ENCODE data around the gene DTX4. TPM values are rescaled to one million over a fixed set of nuclear protein-coding genes. Genes with fewer than 3 reads are reported as not detected.

Gene DTX4
- total RNA-seq, 1 experiment from 2014 or later = 0.21 TPM

DNA sequence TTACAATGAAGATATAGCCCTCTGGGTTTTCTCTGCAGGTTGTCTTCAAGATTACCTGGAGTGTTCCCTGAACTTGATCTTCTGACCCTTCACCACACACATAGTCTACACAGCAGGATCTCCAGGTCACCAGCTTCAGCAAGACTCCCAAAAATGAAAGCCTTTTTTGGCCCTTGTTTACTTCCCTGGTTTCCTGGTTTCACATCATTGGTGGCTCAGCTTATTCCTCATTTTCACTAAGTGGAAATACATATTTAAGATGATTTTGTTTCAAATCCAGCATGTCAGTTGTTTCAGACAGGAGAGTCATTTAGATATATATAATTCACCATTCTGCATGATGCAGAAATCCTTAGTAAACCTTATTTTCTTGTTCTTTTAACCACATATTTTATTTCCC lies 82.4 kb downstream of the DTX4 start:
- in situ Hi-C loops (cut with HindIII; ENCODE audit: low pct_unique_long_range_greater_than_20kb, low sequenced_read_pairs) = no loop called here
- ChIA-PET POLR2A (no interaction called here), CTCF (no interaction called here)
- no peaks in the 10 kb centered on the region for H3K9me3 ChIP-seq (ENCODE audit: control insufficient read depth, insufficient read depth, low read depth, low read length)
- no peak overlapping the region for H3K27ac ChIP-seq (ENCODE audit: low read length)
- peaks cover 2% of the 10 kb centered on the region; the same call in 1 of the 2 replicates for H3K27me3 ChIP-seq (ENCODE audit: control insufficient read depth, insufficient read depth, low read length)
- DNase-seq (ENCODE audit: low read depth, low spot score) (no peak), ATAC-seq (no peak)
- H3K36me3 ChIP-seq (ENCODE audit: control insufficient read depth, insufficient read depth, low read length) = no peaks in the 10 kb centered on the region
- no TSS peak for BruUV-seq (replicated peaks)
- H3K4me3 ChIP-seq (ENCODE audit: low read depth in 2 of 2, low read length in 2 of 2) = no peak overlapping the region
- intact Hi-C loops (cut with micrococcal nuclease; ENCODE audit: unreplicated experiment) = no loop called here
- no peaks in the 10 kb centered on the region for H3K4me1 ChIP-seq (ENCODE audit: control insufficient read depth, insufficient read depth, low read length)
- no peak for TF ChIP-seq POLR2AphosphoS5 (IDR thresholded peaks at IDR 0.05; ENCODE audit: low read depth, low read length)
- TF ChIP-seq, protein P1, sequence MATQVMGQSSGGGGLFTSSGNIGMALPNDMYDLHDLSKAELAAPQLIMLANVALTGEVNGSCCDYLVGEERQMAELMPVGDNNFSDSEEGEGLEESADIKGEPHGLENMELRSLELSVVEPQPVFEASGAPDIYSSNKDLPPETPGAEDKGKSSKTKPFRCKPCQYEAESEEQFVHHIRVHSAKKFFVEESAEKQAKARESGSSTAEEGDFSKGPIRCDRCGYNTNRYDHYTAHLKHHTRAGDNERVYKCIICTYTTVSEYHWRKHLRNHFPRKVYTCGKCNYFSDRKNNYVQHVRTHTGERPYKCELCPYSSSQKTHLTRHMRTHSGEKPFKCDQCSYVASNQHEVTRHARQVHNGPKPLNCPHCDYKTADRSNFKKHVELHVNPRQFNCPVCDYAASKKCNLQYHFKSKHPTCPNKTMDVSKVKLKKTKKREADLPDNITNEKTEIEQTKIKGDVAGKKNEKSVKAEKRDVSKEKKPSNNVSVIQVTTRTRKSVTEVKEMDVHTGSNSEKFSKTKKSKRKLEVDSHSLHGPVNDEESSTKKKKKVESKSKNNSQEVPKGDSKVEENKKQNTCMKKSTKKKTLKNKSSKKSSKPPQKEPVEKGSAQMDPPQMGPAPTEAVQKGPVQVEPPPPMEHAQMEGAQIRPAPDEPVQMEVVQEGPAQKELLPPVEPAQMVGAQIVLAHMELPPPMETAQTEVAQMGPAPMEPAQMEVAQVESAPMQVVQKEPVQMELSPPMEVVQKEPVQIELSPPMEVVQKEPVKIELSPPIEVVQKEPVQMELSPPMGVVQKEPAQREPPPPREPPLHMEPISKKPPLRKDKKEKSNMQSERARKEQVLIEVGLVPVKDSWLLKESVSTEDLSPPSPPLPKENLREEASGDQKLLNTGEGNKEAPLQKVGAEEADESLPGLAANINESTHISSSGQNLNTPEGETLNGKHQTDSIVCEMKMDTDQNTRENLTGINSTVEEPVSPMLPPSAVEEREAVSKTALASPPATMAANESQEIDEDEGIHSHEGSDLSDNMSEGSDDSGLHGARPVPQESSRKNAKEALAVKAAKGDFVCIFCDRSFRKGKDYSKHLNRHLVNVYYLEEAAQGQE (IDR thresholded peaks at IDR 0.05; ENCODE audit: insufficient read depth in 1 of 2, low read depth in 2 of 2, low read length in 1 of 2) = no peak
- TF ChIP-seq, protein P2, sequence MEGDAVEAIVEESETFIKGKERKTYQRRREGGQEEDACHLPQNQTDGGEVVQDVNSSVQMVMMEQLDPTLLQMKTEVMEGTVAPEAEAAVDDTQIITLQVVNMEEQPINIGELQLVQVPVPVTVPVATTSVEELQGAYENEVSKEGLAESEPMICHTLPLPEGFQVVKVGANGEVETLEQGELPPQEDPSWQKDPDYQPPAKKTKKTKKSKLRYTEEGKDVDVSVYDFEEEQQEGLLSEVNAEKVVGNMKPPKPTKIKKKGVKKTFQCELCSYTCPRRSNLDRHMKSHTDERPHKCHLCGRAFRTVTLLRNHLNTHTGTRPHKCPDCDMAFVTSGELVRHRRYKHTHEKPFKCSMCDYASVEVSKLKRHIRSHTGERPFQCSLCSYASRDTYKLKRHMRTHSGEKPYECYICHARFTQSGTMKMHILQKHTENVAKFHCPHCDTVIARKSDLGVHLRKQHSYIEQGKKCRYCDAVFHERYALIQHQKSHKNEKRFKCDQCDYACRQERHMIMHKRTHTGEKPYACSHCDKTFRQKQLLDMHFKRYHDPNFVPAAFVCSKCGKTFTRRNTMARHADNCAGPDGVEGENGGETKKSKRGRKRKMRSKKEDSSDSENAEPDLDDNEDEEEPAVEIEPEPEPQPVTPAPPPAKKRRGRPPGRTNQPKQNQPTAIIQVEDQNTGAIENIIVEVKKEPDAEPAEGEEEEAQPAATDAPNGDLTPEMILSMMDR (IDR thresholded peaks at IDR 0.05) = no peak

DNA sequence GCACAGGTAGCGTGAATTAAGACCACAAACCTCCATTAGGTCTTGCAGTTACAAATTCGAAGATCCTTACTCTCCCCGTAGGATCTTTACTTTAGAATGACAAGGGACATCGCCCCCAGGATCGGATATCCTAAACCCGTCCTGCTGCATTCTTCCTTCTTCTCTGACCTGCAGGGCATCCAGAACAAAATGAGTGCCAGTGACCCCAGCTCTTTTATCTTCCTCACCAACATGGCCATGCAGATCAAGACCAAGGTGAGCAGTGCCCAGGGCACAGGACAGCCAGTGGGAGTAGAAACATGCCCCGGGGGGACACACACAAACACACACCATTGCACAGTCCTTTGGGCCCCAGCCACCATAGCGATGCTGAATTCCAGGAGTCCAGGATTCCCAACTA lies 83.3 kb downstream of the DTX4 start:
- Histone ChIP-seq H3K4me1 (ENCODE audit: control insufficient read depth, insufficient read depth, low read length) (no peaks in the 10 kb centered on the region), H3K27me3 (ENCODE audit: control insufficient read depth, insufficient read depth, low read length) (peaks cover 2% of the 10 kb centered on the region; the same call in 1 of the 2 replicates), H3K9me3 (ENCODE audit: control insufficient read depth, insufficient read depth, low read depth, low read length) (no peaks in the 10 kb centered on the region), H3K27ac (ENCODE audit: low read length) (no peak overlapping the region), H3K36me3 (ENCODE audit: control insufficient read depth, insufficient read depth, low read length) (no peaks in the 10 kb centered on the region), H3K4me3 (ENCODE audit: low read depth in 2 of 2, low read length in 2 of 2) (no peak overlapping the region)
- POLR2A ChIA-PET = no interaction called here
- TF ChIP-seq POLR2AphosphoS5 (IDR thresholded peaks at IDR 0.05; ENCODE audit: low read depth, low read length) (no peak), TCF7L2 (IDR thresholded peaks at IDR 0.05; ENCODE audit: low read depth, low read length) (no peak), SIN3A (IDR thresholded peaks at IDR 0.05; ENCODE audit: borderline replicate concordance, insufficient read depth, low read depth, low read length) (no peak)
- TF ChIP-seq, protein P2 (IDR thresholded peaks at IDR 0.05) = no peak
- TF ChIP-seq, protein P1 (IDR thresholded peaks at IDR 0.05; ENCODE audit: insufficient read depth in 1 of 2, low read depth in 2 of 2, low read length in 1 of 2) = no peak
- ATAC-seq = no peak
- DNase-seq (ENCODE audit: low read depth, low spot score) = no peak
- intact Hi-C loops (cut with micrococcal nuclease; ENCODE audit: unreplicated experiment) = no loop called here
- no TSS peak for BruUV-seq (replicated peaks)
- in situ Hi-C loops (cut with HindIII; ENCODE audit: low pct_unique_long_range_greater_than_20kb, low sequenced_read_pairs) = no loop called here
- CTCF ChIA-PET = no interaction called here

Other genes starting within 250 kb of the DTX4 start
- not detected for gene GLYATL1, start 232.6 kb upstream of the DTX4 start, total RNA-seq (2021; ENCODE audit: unreplicated experiment)
- not detected for gene GLYATL1B, start 85.8 kb upstream of the DTX4 start, total RNA-seq (2021; ENCODE audit: unreplicated experiment)
- gene FAM111B, start 64.9 kb upstream of the DTX4 start, total RNA-seq (2021; ENCODE audit: unreplicated experiment) = 23.6 TPM
- 37.9 TPM for gene FAM111A, start 29.3 kb upstream of the DTX4 start, total RNA-seq (2021; ENCODE audit: unreplicated experiment)
- gene MPEG1, start 40.8 kb downstream of the DTX4 start, total RNA-seq (2021; ENCODE audit: unreplicated experiment) = 0.08 TPM
- gene OR5AN1, start 186.8 kb downstream of the DTX4 start, total RNA-seq (2021; ENCODE audit: unreplicated experiment) = not detected